ENCODE measurements around the gene HOXD13. TPM values are rescaled to one million over a fixed set of nuclear protein-coding genes. Genes with fewer than 3 reads are reported as not detected.

The HOXD13 gene
- total RNA-seq, 1 experiment from 2014 or later: 32.7 TPM

DNA sequence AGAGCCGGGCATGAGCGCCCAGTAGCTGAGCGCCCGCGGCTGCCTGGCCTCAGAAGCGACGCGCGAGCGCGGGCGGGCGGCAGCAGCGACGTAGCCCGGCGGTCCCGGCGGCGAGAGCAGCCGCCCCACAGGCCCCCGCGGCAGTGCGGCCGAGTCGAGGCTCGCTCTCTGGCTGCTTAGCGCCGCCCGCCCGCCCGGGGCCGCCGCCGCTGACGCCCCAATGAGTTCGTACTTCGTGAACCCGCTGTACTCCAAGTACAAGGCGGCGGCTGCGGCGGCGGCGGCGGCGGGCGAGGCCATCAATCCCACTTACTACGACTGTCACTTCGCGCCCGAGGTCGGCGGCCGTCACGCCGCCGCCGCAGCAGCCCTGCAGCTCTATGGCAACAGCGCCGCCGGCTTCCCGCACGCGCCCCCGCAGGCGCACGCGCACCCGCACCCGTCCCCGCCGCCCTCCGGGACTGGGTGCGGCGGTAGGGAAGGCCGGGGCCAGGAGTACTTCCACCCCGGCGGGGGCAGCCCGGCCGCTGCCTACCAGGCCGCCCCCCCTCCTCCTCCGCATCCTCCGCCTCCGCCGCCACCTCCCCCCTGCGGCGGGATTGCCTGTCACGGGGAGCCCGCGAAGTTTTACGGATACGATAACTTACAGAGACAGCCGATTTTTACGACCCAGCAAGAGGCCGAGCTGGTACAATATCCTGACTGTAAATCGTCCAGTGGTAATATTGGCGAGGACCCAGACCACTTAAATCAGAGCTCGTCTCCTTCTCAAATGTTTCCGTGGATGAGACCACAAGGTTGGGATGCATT, 37.8 kb downstream of the HOXD13 start:
- Histone ChIP-seq H3K4me1 (ENCODE audit: insufficient read depth, low read length, poor library complexity, severe bottlenecking) (peaks cover 58% of the 10 kb centered on the region), H3K27ac (ENCODE audit: low read depth, low read length, poor library complexity, severe bottlenecking) (peak overlapping the region; percentile 98), H3K4me3 (ENCODE audit: low read depth, low read length, poor library complexity, severe bottlenecking) (peak overlapping the region; percentile 62), H3K9me3 (ENCODE audit: low read depth, low read length, poor library complexity, severe bottlenecking) (no peaks in the 10 kb centered on the region), H3K27me3 (replicated peaks; ENCODE audit: insufficient read depth, low read depth, low read length, poor library complexity) (no peaks in the 10 kb centered on the region), H3K36me3 (ENCODE audit: insufficient read depth, low read length, poor library complexity, severe bottlenecking) (peaks cover 4% of the 10 kb centered on the region)
- no TSS peak for BruUV-seq (replicated peaks)
- peak; percentile 91 for DNase-seq (ENCODE audit: low spot score)
- intact Hi-C loops (cut with micrococcal nuclease; ENCODE audit: unreplicated experiment): loop anchor here (2.0 kb wide), 1 partner anchor 1016 kb away; no protein-coding TSS in a partner anchor
- CTCF ChIA-PET: interaction anchor here (0.9 to 1.7 kb wide), 3 partner anchors 9 to 521 kb away, joined by 3 to 10 read pairs (median 4); no protein-coding TSS in a partner anchor
- POLR2A ChIA-PET (ENCODE audit: low non-redundant PET): interaction anchor here (0.6 to 0.7 kb wide), 5 partner anchors 10 to 1133 kb away, joined by 3 to 9 read pairs (median 4); no protein-coding TSS in a partner anchor
- TF ChIP-seq EZH2 (IDR thresholded peaks at IDR 0.05; ENCODE audit: borderline replicate concordance, low read depth, low read length, poor library complexity, severe bottlenecking) (no peak), CTCF (conservative IDR thresholded peaks at IDR 0.05; ENCODE audit: low read depth, low read length) (no peak)

DNA sequence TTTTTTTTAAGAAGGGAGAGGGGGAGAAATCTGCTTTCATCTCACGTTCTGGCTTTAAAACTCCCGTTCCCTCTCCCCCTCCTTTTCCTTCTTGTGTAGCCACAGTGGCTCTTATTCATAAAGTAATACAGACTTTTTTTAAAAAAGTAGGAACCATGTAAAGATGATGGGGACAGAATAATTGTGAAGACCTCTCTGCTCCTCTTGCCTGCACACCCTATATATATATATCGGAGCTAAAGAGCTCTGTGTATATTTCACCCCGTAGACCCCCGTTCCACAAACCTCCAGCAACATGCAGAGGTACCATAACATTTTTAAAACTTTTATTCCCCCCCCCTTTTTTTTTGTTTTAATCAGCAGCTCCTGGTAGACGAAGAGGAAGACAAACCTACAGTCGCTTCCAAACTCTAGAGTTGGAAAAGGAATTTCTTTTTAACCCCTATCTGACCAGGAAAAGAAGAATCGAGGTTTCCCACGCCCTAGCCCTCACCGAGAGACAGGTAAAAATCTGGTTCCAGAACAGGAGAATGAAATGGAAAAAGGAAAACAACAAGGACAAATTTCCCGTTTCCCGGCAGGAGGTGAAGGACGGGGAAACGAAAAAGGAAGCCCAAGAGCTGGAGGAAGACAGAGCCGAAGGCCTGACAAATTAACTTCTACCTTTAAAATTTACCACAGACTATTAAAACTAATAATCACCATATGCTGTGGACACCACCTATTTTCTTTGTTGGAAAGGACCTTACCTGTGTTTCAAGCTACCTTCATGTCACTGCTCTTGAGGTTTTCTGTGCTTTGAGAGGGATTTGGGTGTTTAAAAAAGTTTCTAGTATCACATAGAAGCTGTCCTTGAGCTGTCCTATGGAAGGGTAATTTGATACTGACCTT, 38.7 kb downstream of the HOXD13 start:
- TSS peak; percentile 84 for BruUV-seq (replicated peaks)
- POLR2A ChIA-PET (ENCODE audit: low non-redundant PET): interaction anchor here (0.6 to 0.7 kb wide), 6 partner anchors 8 to 1132 kb away, joined by 3 to 9 read pairs (median 4); no protein-coding TSS in a partner anchor
- H3K36me3 ChIP-seq (ENCODE audit: insufficient read depth, low read length, poor library complexity, severe bottlenecking): peaks cover 4% of the 10 kb centered on the region
- H3K9me3 ChIP-seq (ENCODE audit: low read depth, low read length, poor library complexity, severe bottlenecking): no peaks in the 10 kb centered on the region
- intact Hi-C loops (cut with micrococcal nuclease; ENCODE audit: unreplicated experiment): loop anchor here (2.0 kb wide), 1 partner anchor 1016 kb away; no protein-coding TSS in a partner anchor
- DNase-seq (ENCODE audit: low spot score): peak; percentile 22
- H3K4me1 ChIP-seq (ENCODE audit: insufficient read depth, low read length, poor library complexity, severe bottlenecking): peaks cover 52% of the 10 kb centered on the region
- CTCF ChIA-PET: interaction anchor here (0.6 to 1.7 kb wide), 4 partner anchors 423 to 558 kb away, joined by 3 to 10 read pairs (median 4); no protein-coding TSS in a partner anchor
- peak overlapping the region; percentile 98 for H3K27ac ChIP-seq (ENCODE audit: low read depth, low read length, poor library complexity, severe bottlenecking)
- no peaks in the 10 kb centered on the region for H3K27me3 ChIP-seq (replicated peaks; ENCODE audit: insufficient read depth, low read depth, low read length, poor library complexity)
- peak overlapping the region; percentile 62 for H3K4me3 ChIP-seq (ENCODE audit: low read depth, low read length, poor library complexity, severe bottlenecking)
- TF ChIP-seq CTCF (conservative IDR thresholded peaks at IDR 0.05; ENCODE audit: low read depth, low read length) (no peak), EZH2 (IDR thresholded peaks at IDR 0.05; ENCODE audit: borderline replicate concordance, low read depth, low read length, poor library complexity, severe bottlenecking) (no peak)

DNA sequence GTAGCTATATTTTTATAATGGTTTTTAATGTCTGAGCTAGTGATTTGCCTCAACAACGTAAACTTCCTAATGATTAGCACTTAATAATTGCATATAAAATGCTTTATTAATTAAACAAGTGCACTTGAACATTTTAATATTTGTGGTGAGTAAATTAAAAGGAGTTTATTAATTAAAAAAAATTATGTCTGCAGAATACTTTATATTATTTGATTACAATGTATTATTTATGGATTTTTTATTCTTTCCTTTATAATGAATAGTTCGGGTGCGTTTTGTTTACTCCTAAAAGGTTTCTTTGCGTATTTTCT, 39.3 kb downstream of the HOXD13 start:
- no TSS peak for BruUV-seq (replicated peaks)
- intact Hi-C loops (cut with micrococcal nuclease; ENCODE audit: unreplicated experiment): loop anchor here (2.0 kb wide), 1 partner anchor 1015 kb away; no protein-coding TSS in a partner anchor
- TF ChIP-seq CTCF (conservative IDR thresholded peaks at IDR 0.05; ENCODE audit: low read depth, low read length) (no peak), EZH2 (IDR thresholded peaks at IDR 0.05; ENCODE audit: borderline replicate concordance, low read depth, low read length, poor library complexity, severe bottlenecking) (no peak)
- peaks cover 4% of the 10 kb centered on the region for H3K36me3 ChIP-seq (ENCODE audit: insufficient read depth, low read length, poor library complexity, severe bottlenecking)
- no peaks in the 10 kb centered on the region for H3K9me3 ChIP-seq (ENCODE audit: low read depth, low read length, poor library complexity, severe bottlenecking)
- no peaks in the 10 kb centered on the region for H3K27me3 ChIP-seq (replicated peaks; ENCODE audit: insufficient read depth, low read depth, low read length, poor library complexity)
- ChIA-PET POLR2A (ENCODE audit: low non-redundant PET) (interaction anchor here (0.7 kb wide), 1 partner anchor 8 kb away, joined by 8 read pairs; no protein-coding TSS in a partner anchor), CTCF (interaction anchor here (1.1 to 1.5 kb wide), 2 partner anchors 323 to 423 kb away, joined by 3 to 5 read pairs; no protein-coding TSS in a partner anchor)
- DNase-seq (ENCODE audit: low spot score): no peak
- H3K27ac ChIP-seq (ENCODE audit: low read depth, low read length, poor library complexity, severe bottlenecking): peak overlapping the region; percentile 98
- H3K4me1 ChIP-seq (ENCODE audit: insufficient read depth, low read length, poor library complexity, severe bottlenecking): peaks cover 46% of the 10 kb centered on the region
- H3K4me3 ChIP-seq (ENCODE audit: low read depth, low read length, poor library complexity, severe bottlenecking): peak overlapping the region; percentile 62
